Activated T-cell treated with anti-CD3 and anti-CD28 coated beads for 48 hours (primary cell): ENCODE results near the gene ARFGEF3.
"Not testable (repeated sequence)": the region's sequence is repeated elsewhere in the genome, so short reads cannot be mapped to it uniquely, and the experiment has no call there.

Source experiments
- DNase-seq: peaks from one replicate; pipeline ENCODE4 v3.0.0-alpha.2; 2020; ENCODE audit warnings: low read depth

ARFGEF3 gene

DNA sequence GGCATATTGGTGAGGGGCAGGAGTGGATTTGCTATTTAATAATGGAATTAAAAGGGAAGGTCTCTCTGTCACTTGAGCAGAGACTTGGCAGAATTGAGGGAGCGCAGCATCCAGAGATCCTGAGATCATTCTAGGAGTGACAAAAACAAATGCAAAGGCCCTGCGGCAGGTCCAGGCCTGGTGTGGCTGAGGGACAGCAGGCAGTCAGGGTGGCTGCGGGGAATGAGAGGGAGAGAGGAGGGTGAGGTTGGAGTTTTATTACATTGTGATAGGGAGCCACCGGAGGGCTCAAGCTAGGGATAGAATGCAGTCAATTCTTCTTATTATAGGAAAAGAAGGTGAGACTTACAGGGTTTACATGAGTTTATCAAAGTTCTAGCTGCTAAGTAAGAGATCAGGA lies 116.1 kb downstream of the ARFGEF3 start:
- DNase-seq, result no peak

DNA sequence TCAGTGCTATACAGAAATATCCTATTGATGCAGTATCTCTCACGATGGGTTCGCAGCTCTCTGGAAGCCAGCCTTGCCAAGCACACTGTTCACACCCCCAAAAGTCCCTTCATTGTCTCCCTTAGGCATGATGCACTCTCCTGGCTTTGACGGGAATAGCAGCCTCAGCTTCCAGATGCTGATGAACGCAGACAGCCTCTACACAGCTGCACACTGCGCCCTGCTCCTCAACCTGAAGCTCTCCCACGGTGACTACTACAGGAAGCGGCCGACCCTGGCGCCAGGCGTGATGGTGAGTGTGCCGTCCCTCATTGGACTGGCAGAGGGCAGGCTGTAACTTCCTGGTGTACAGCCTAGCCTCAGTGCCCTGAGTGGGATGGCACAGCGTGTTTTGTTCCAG lies 116.6 kb downstream of the ARFGEF3 start:
- no peak for DNase-seq

- no peak for DNase-seq
These were observed 124.1 kb downstream of the ARFGEF3 start for GRCh38 chr6:138285800-138286199.

- DNase-seq, result no peak
These were observed 125.0 kb downstream of the ARFGEF3 start for GRCh38 chr6:138286698-138287097.

DNA sequence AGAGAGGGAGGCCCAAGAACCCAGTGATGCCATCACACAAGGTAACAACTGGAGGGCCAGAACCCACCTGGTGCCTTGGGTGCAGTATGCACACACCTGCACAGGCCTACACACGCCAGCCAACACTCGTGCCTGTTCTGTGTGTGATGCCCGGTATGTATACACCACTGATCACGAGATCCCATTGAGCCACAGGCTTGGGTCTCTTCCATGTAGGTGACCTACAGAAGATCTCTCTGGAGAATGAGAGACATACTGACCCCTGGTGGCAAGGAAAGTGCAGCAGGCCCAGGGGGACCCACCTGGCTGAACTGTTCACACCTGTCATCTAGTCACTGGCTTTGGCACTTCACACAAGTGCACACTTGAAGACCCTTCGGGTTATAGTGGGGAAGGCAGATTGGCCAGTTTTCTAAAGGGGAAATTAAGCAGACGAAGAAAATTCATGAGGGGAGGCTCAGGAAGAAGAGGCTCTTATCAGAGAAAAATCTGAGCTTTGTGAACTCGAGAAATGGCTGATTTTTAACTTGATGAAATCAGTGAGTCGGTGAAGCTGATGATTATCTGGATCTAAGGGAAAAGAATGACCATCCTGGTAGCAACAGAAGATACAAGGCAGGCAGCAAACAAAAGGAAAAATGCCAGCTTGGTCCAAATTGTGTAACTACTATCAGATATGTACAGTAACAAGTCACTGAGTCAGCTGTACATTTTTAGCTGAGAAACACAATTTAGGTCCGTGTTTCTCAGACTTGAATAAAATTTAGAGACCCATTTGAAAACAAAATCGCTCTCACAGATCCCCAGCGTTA lies 125.6 kb downstream of the ARFGEF3 start:
- DNase-seq, result peak; percentile 20

GRCh38 chr6:138288428-138289085 lies 126.8 kb downstream of the ARFGEF3 start:
- DNase-seq, result not testable (repeated sequence)

DNA sequence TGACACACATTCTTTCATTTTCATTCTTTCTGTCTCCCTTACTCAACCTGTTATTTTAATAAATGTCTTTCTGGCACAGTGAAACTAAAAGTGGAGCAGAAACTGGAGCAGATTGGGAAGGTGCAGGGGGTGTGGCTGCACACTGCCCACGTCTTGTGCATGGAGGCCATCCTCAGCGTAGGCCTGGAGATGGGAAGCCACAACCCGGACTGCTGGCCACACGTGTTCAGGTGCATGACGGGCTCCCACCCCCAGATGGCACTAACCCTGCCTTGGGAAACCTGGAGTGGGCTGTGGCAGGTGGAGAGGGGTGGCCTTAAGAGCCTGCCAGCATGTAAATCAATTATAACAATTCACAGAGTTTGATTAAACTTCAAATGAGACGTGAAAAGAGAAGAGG lies 128.0 kb downstream of the ARFGEF3 start:
- DNase-seq, result peak; percentile 6

- DNase-seq, result no peak
These were observed 128.8 kb downstream of the ARFGEF3 start for GRCh38 chr6:138290423-138290962.

DNA sequence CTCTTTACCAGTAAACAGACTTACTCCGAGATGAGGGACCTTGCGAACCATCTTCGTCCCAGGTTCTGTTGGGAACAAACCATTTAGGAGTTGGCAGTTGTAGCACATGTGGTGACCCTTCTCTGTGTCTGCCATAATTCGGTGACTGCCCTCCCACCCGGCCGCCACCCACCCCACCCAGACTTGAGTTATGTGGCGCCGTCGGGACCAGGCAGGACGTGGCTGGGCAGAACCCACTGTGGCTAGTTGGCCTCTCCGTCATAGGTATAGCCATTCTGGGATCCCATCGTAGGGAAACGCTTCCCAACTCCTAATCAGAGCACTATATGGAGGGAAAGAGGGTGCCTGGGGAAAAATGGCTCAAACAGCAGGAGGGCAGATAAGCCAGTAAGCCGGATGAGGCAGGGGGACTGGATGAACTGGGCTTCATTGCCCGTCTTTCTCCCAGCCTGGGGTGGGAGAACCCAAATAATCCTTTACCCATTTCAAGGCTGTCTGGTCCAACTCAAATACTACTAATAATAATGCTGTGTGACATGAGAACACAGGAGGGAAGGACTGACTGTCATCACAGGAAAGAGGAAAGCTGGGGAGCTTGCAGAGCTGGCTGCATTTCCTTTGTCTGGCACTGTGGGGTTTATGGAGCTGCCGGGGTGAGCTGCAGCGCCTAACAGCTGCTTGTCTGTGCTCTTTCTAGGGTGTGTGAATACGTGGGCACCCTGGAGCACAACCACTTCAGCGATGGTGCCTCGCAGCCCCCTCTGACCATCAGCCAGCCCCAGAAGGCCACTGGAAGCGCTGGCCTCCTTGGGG lies 129.5 kb downstream of the ARFGEF3 start:
- no peak for DNase-seq

GRCh38 chr6:138291849-138292181 lies 130.1 kb downstream of the ARFGEF3 start:
- DNase-seq, result no peak

- DNase-seq, result no peak
These were observed 130.7 kb downstream of the ARFGEF3 start for GRCh38 chr6:138292482-138292881.

DNA sequence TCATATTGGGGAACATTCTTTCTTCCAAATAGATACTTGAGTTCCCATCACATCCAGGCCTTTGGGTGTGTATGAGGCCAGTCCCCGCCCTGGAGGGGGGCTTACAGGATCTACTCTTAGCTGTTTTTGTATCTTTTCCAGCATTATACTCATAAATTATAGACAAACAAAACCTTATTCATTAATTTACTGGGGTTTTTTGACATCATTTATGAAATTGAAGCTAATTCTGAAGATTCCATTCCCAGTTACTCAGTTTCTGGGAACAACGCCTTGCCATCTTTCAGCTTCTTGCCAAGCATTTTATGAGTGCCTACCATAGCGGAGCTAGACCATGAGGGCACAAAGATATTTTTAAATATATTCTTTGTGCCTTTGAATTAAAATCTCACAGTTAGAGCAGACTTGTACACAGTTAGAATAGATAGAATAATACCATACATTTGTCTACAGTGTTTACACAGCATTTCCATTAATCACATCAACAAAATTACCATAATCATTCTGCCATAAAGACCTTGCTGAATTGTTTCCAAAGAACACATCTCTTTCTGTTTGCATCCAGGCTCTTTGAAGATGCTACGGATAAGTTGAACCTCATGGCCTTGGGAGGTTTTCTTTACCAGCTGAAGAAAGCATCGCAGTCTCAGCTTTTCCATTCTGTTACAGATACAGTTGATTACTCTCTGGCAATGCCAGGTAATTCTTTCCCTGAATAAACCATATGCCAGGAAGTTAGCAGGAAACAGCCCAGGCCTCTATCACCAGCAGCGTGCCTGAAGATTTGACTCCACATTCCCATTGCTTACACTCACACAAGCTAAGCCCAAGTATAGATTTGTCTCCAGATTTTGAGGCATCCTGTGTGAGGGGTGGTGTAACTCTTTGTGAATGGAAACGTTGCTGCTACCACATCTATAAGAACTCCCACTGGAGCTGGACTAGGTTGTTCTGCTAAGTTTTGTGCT lies 132.0 kb downstream of the ARFGEF3 start:
- no peak for DNase-seq

- DNase-seq, result no peak
These were observed 134.6 kb downstream of the ARFGEF3 start for GRCh38 chr6:138296381-138296780.

DNA sequence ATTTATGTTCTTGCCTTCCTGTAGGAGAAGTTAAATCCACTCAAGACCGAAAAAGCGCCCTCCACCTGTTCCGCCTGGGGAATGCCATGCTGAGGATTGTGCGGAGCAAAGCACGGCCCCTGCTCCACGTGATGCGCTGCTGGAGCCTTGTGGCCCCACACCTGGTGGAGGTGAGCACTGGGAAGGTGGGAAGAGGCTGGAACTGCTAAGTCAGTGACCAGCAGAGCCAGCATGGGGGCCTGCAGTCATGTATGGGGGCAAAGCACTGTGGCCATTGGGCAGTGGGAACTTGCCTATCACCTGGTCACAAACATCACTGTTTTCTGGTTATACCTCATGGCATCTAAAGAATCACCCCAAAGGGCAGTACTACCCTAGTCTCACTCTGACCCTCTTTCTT lies 135.0 kb downstream of the ARFGEF3 start:
- no peak for DNase-seq

DNA sequence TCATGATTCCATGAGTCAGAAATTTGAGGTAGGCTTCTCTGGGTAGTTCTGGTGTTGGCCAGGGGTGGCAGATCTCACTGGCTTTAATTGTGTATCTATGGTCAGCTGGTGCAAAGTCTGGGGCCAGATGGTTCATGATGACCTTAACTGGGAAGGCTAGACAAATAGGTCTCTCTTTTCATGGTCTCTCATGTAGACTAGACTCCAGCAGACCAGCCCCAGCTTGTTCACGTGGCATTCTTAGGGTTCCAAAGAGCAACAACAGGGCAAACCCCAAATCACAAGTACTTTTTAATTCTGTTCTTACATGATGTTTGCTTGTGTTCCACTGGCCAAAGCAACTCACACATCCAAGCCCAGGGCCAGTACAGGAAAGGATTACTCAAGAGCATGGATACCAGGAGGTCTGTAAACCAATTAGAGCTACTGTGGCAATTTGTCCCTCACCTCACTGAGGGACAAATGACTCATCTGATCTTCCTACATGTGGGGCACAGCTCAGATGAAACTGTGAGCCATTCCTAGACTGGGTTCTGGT lies 136.1 kb downstream of the ARFGEF3 start:
- no peak for DNase-seq

DNA sequence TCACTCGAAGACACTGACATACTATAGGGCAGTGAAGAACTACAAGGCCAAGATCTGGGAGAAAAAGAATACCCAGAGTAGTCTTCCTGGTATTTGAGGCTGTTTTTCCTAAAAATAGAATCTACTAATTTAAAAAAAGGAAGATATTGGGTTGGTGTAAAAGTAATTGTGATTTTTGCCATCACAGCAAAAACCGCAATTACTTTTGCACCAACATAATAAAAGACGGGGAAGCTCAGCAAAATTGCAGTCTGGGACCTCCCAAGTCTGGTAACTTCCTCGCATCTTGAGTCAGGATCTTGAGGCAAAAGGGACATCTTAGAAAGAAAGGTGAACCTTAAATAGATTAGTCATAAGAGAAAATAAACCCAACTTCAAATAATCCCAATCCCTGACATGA lies 138.7 kb downstream of the ARFGEF3 start:
- no peak for DNase-seq

GRCh38 chr6:138302554-138302953 lies 140.8 kb downstream of the ARFGEF3 start:
- no peak for DNase-seq

DNA sequence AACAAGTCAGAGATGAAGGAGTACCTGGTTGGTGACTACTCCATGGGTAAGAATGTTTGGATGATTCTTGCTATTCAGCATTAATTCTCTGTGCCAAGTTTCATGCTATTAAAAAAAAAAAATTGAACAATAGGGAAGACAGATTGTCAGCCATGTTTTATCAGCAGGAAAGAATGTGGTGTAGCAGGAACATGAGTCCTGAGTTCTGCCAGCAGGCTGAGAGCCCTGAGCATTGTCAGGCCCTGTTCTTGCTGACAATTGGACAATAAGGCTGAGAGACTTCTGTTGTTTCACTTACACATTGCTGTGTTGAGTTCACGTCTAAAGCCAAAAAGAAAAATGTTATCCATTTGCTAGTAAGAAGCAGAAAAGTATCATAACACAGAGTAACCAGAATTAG lies 145.6 kb downstream of the ARFGEF3 start:
- no peak for DNase-seq

- no peak for DNase-seq
These were observed 146.3 kb downstream of the ARFGEF3 start for GRCh38 chr6:138307816-138308730.

- no peak for DNase-seq
These were observed 147.0 kb downstream of the ARFGEF3 start for GRCh38 chr6:138308731-138309110.
